NCI-H2107 (cell line): ENCODE results near the gene NR2F1-AS1.
"Not testable (repeated sequence)": the region's sequence is repeated elsewhere in the genome, so short reads cannot be mapped to it uniquely, and the experiment has no call there.

Experiments used
- DNase-seq: peaks from one replicate; lab custom pipeline; 2025; lab: John Stamatoyannopoulos, UW

Gene NR2F1-AS1

GRCh38 chr5:93428868-93429267 is 152.2 kb downstream of the NR2F1-AS1 start:
- no peak for DNase-seq

DNA sequence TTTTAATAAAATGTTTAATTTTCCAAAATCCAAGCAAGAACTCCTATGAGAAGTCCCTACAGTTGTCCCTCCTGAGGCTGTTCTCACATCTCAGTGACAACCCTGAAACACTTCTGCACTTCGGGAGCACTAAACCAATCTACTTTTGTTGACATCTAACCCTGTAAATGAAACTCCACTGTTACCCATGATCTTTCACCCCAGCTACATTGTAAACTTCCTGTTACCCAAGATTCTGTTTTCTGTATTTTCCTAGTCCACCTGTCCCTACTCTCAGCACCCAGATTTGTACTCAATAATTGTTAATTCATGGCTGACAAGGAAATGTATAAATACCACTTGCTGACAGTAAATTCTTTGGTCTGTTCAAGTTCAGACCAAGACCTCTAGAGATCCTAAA is 153.7 kb downstream of the NR2F1-AS1 start:
- no peak for DNase-seq

DNA sequence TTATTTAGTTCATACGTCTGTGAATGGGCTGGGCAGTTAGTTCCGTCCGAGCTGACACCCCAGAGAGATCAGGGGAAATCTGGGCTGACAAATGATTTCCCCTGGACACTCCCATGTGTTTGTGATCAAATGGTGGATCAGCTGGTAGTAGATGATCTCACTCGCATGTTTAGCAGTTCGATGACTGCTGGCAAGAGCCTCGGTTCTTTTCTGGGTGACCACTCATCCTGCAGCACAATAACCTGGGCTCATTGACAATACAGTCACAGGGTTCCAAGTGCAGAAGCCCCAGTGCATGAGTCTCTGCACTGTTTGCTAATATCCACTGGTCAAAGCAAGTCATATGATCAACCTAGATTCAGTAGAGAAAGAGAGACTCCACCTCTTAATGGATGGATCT is 155.9 kb downstream of the NR2F1-AS1 start:
- no peak for DNase-seq

- DNase-seq: no peak
These were observed 157.7 kb downstream of the NR2F1-AS1 start for GRCh38 chr5:93423300-93423699.

DNA sequence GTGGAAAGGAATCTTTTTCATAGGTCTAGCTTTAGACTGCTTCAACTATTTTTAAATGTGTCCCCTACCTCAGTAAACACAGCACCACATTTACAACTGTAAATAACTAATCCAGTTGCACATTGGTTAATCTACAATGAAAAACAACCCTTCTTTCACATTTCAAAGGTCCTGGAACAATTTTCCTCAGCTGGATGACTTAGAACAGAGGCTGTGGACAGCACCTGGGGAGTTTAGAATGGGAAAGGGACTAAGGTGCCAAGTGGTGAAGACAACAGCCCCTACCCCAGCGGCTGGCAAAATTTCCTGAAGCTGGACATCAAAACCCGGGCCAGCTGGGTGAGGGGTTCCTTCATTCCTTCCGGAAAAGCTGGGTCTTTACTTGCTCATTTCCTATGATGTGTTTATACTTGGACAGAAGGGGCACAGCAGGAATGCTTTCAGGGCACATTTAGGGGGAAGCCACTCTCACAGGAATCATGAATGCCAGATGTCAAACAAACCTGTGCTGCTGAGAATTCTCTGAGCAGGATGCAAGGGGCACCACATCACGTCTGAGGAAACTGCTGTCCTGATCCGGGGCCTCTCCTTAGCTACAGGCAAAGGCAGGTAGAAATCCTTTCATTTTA is 158.3 kb downstream of the NR2F1-AS1 start:
- no peak for DNase-seq

- no peak for DNase-seq
These were observed 159.0 kb downstream of the NR2F1-AS1 start for GRCh38 chr5:93421987-93422401.

DNA sequence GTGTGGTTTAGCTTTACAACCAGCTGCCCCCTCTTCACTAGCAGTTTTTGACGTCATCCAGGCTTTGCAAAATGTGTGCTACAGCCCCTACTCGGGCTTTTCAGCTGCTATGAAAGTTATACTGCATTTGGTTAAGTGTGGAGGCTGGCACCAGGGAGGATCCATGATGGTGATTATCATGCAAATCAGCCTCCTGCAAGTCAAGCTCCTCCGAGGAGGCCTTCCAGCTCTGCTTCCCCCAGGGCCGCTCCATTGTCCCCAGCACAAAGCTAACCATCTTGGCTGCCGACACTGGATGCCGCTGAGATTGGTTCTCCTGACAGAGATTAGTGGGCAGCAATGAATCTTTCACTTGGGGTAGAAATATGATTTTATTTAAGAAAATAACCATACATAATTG is 159.6 kb downstream of the NR2F1-AS1 start:
- DNase-seq: no peak

- DNase-seq: no peak
These were observed 163.5 kb downstream of the NR2F1-AS1 start for GRCh38 chr5:93417490-93417889.

DNA sequence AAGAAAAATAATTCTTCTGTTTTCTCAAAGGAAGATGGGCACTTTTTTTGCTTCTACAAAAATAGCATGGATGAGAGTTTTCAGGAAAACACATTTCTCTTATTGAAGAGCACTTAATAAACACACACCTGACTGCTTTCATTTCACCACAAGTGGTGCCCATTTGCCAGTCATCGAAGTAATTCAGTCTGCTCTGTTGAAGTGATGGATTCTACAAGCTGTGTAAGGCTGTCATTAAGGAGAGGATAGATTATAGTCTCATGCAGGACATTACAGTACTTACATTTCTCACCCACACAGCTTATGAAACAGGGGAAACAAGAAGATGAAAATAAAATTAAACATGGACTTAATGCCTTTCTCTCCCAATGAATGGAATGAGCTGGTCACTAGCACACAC is 165.2 kb downstream of the NR2F1-AS1 start:
- DNase-seq: no peak

- DNase-seq: no peak
These were observed 169.3 kb downstream of the NR2F1-AS1 start for GRCh38 chr5:93411716-93412115.

DNA sequence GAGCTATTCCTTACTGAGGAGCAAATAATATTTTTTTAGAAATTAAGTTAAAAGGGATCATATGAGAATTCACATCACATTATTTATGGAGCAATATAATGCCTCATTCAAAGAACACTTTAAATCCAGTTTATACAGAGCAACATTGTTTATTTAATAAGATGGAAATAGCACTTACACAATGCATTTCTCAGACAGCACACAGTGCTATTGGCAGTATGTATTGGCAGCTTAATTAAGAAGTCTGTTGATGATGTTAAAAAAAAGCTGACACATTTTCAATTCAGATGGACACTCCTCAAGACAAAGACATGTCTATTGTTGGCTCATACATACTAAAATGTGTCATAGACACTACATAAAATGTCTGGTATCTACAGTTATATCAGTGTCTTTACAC is 171.3 kb downstream of the NR2F1-AS1 start:
- DNase-seq: no peak

- DNase-seq: no peak
These were observed 173.6 kb downstream of the NR2F1-AS1 start for GRCh38 chr5:93407454-93407853.

DNA sequence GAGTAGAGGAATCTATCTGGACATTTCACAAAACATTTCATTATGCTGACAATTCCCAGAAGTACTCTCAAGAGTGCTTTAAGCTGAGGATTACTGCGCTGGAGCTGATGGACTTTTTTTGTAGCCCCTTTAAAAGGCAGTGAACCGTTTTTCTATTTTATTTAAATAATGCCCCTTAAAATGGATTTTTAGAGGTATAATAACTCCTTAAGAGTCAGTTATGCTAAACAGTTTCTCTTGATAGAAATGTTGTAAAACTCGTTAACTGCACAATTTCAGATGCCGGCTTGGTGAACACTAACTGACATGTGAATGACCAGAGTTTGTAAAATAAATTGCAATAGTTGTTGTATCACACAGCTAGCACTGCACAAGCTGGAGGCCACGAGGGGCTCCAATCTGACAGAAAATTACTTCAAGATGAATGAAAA is 174.0 kb downstream of the NR2F1-AS1 start:
- DNase-seq: no peak

DNA sequence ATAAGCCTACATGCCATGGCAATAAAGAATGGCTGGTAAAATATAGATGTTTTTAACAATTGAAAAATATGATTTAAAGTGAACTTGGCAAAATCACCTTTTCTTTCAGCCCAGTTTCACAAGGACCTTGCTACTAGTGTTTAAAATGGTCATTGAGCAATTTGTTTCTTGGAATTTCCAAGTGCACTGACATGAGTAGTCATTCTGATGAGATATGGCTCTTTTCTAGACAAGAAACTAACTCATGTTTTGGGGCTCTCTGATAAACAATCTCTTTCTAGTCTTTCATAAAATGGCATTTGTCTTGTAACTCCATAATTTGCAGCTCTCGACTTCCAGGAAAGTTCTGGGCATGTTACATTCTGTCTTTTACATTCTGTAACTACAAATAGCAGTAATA is 176.8 kb downstream of the NR2F1-AS1 start:
- no peak for DNase-seq

- DNase-seq: no peak
These were observed 177.7 kb downstream of the NR2F1-AS1 start for GRCh38 chr5:93403141-93403928.

- no peak for DNase-seq
These were observed 178.6 kb downstream of the NR2F1-AS1 start for GRCh38 chr5:93402451-93402850.

GRCh38 chr5:93401634-93402213 is 179.3 kb downstream of the NR2F1-AS1 start:
- DNase-seq: no peak

- no peak for DNase-seq
These were observed 181.3 kb downstream of the NR2F1-AS1 start for GRCh38 chr5:93399675-93400074.

DNA sequence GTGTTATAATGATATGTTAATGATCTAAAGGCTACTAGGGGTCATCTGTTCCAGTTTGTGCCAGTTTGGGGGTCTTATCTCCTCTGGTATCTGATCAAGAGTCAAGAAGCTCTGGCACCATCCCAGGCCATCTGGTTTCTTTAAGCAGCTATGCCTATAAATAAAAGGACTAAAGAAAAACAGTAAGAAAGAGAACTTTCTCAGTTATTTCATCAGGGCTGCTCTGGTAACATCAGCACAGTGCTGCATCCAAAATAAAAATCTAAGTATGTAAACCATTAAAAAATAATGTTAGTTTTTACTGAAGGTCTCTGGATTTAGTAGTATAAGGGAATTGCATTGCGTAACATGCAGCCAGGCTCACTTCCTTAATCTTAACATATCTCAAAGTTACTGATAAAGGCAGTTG is 185.0 kb downstream of the NR2F1-AS1 start:
- DNase-seq: no peak

GRCh38 chr5:93395010-93395409 is 186.0 kb downstream of the NR2F1-AS1 start:
- DNase-seq: no peak

DNA sequence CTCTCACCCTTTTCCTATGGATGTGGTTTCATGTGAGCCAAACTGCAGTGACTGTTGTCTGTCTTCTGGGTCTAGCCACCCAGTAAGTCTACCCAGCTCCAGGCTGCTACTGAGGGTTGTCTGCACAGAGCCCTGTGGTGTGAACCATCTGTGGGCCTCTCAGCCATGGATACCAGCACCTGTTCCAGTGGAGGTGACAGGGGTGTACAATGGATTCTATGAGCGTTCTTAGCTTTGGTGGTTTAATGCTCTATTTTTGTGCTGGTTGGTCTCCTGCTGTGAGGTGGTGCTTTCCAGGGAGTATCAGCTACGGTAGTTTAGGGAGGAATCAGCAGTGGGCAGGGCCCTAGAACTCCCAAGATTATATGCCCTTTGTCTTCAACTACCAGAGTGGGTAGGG is 186.7 kb downstream of the NR2F1-AS1 start:
- no peak for DNase-seq

GRCh38 chr5:93391169-93391568 is 189.8 kb downstream of the NR2F1-AS1 start:
- DNase-seq: not testable (repeated sequence)

GRCh38 chr5:93385655-93386054 is 195.4 kb downstream of the NR2F1-AS1 start:
- no peak for DNase-seq
